K562 (cell line): ENCODE measurements around the gene TMEM208. TPM values are rescaled to one million over a fixed set of nuclear protein-coding genes. Genes with fewer than 3 reads are reported as not detected.
A peak's percentile ranks its signal among the peaks of the same experiment; 100 is the strongest.

Source experiments
- ATAC-seq: fragments of 200-7000 bp; cut with Tn5 transposase; 3 replicates; pipeline ENCODE4 v1.9.1; 2020; ENCODE audit warnings: moderate library complexity
- BruUV-seq: library from RNA; stranded (reverse); fragments of 400-500 nt; replicated peaks from 2 replicates; lab custom pipeline; 2021; lab: Mats Ljungman, UMichigan
- CTCF ChIA-PET: fragments of 300-600 bp; formaldehyde crosslinking; extraction: SDS; loops from one replicate; lab custom pipeline; 2021; ENCODE audit warnings: low intra/inter-chr PET ratio; lab: Yijun Ruan, JAX
- POLR2A ChIA-PET: fragments of 300-600, 350-650 bp; sonication (Branson Sonifier 250); formaldehyde crosslinking; extraction: SDS; loops from one replicate; lab custom pipeline; 2021; ENCODE audit warnings: antibody characterized with exemption, inconsistent platforms; lab: Yijun Ruan, JAX
- DNase-seq, 4 experiments: peaks; one replicate each; pipeline versions ENCODE4 v3.0.0 to v3.0.0-alpha.2; 2011 to 2018; ENCODE audit warnings: low spot score in 3 of 4, mixed read lengths in 3 of 4; ENCODE audit errors: extremely low read depth in 1 of 4
- FAIRE-seq: peaks from 2 replicates; lab custom pipeline; 2011; peaks lifted over from hg19 to GRCh38; lab: Jason Lieb, UNC
- H2AFZ ChIP-seq: 2 replicates; pipeline ENCODE4 v1.6.0; 2011; ENCODE audit warnings: low read depth, low read length, control low read depth, inconsistent platforms
- H3K27ac ChIP-seq: fragments of 200-600 bp; 3 replicates; pipeline ENCODE4 v1.8.0; 2011; ENCODE audit warnings: low read depth, mild to moderate bottlenecking, control low read depth, inconsistent platforms, low read length, moderate library complexity, mixed read lengths; ENCODE audit errors: extremely low read depth
- H3K27me3 ChIP-seq, 2 experiments: fragments of 300-600 bp in 1 of 2; 2 replicates in 1 of 2; 3 replicates in 1 of 2; pipeline versions ENCODE4 v1.6.0 to v1.8.0; 2011; ENCODE audit warnings: inconsistent platforms in 2 of 2, low read length in 2 of 2, mild to moderate bottlenecking in 1 of 2, mixed read lengths in 1 of 2, moderate library complexity in 1 of 2; ENCODE audit not compliant: control insufficient read depth in 2 of 2, insufficient read depth in 2 of 2
- H3K36me3 ChIP-seq: fragments of 300-600 bp; 3 replicates; pipeline ENCODE4 v1.8.0; 2011; ENCODE audit warnings: mild to moderate bottlenecking, low read length, inconsistent platforms; ENCODE audit not compliant: control insufficient read depth, insufficient read depth
- H3K4me1 ChIP-seq, 2 experiments: fragments of 200-600 bp in 1 of 2; replicated peaks in 1 of 2; 2 replicates in 1 of 2; 3 replicates in 1 of 2; pipeline versions ENCODE4 v1.5.1 to v1.8.0; 2011; ENCODE audit warnings: inconsistent platforms in 2 of 2, low read length in 2 of 2, mild to moderate bottlenecking in 1 of 2, mixed read lengths in 1 of 2, moderate library complexity in 1 of 2; ENCODE audit not compliant: control insufficient read depth in 2 of 2, insufficient read depth in 2 of 2
- H3K4me2 ChIP-seq: 2 replicates; pipeline ENCODE4 v1.6.1; 2011; ENCODE audit warnings: low read length, control low read depth, inconsistent platforms, mixed read lengths; ENCODE audit not compliant: insufficient read depth
- H3K4me3 ChIP-seq: fragments of 200-600 bp; sonication (generic), shearing (Covaris generic); 2 replicates; pipeline ENCODE4 v1.5.1; 2016; ENCODE audit warnings: control low read depth, inconsistent platforms
- H3K79me2 ChIP-seq: fragments of 200-600 bp; 3 replicates; pipeline ENCODE4 v1.8.0; 2011; ENCODE audit warnings: low read length, inconsistent platforms; ENCODE audit not compliant: control insufficient read depth, insufficient read depth
- H3K9ac ChIP-seq, 2 experiments: 2 replicates each; pipeline versions ENCODE4 v1.6.0 to v1.6.1; 2011; ENCODE audit warnings: low read depth in 2 of 2, low read length in 2 of 2, control low read depth in 1 of 2, inconsistent platforms in 1 of 2, mild to moderate bottlenecking in 1 of 2, mixed read lengths in 1 of 2; ENCODE audit not compliant: insufficient read depth in 1 of 2
- H3K9me1 ChIP-seq: one replicate; pipeline ENCODE4 v1.6.0; 2011; ENCODE audit warnings: inconsistent platforms, mild to moderate bottlenecking, low read length, moderate library complexity; ENCODE audit not compliant: control insufficient read depth, insufficient read depth
- H3K9me3 ChIP-seq: replicated peaks from 2 replicates; pipeline ENCODE4 v1.5.1; 2011; ENCODE audit warnings: low read depth, low read length, inconsistent platforms; ENCODE audit not compliant: control insufficient read depth, insufficient read depth
- H4K20me1 ChIP-seq: replicated peaks from 2 replicates; pipeline ENCODE4 v1.6.1; 2011; ENCODE audit warnings: low read length, inconsistent platforms, mixed read lengths; ENCODE audit not compliant: control insufficient read depth, insufficient read depth
- ARID1B ChIP-seq: fragments of 450-650 bp; IDR thresholded peaks from 2 replicates; pipeline ENCODE4 v1.6.1; 2016; ENCODE audit warnings: antibody characterized with exemption, mild to moderate bottlenecking, inconsistent platforms
- HDAC6 ChIP-seq: IDR thresholded peaks from 2 replicates; pipeline ENCODE4 v1.6.1; 2012; ENCODE audit warnings: low read depth, mild to moderate bottlenecking, control low read depth, inconsistent platforms, low read length, moderate library complexity
- JUN ChIP-seq, 2 experiments: sonication (generic) in 1 of 2; formaldehyde crosslinking in 1 of 2; IDR thresholded peaks; 2 replicates each; pipeline versions ENCODE4 v1.6.1 to v1.8.0; 2012 to 2022; ENCODE audit warnings: borderline replicate concordance in 2 of 2, mild to moderate bottlenecking in 2 of 2, improper control_type of control experiment in 1 of 2, low read depth in 1 of 2, low read length in 1 of 2, missing genetic modification reagents in 1 of 2
- JUND ChIP-seq, 2 experiments: IDR thresholded peaks; 2 replicates in 1 of 2; 3 replicates in 1 of 2; pipeline ENCODE4 v1.6.1; 2011; ENCODE audit warnings: borderline replicate concordance in 2 of 2, low read depth in 2 of 2, low read length in 2 of 2, improper control_type of control experiment in 1 of 2, missing biosample characterization in 1 of 2, missing genetic modification characterization in 1 of 2, missing genetic modification reagents in 1 of 2
- NELFE ChIP-seq: IDR thresholded peaks from 2 replicates; pipeline ENCODE4 v1.6.1; 2011; ENCODE audit warnings: mild to moderate bottlenecking; ENCODE audit not compliant: insufficient read depth, insufficient read length
- NFIC ChIP-seq: fragments of 450-650 bp; IDR thresholded peaks from 2 replicates; pipeline ENCODE4 v1.6.1; 2017; ENCODE audit warnings: mild to moderate bottlenecking, inconsistent platforms
- NRF1 ChIP-seq, 2 experiments: fragments of 450-650 bp; IDR thresholded peaks in 1 of 2; conservative IDR thresholded peaks in 1 of 2; 2 replicates each; pipeline ENCODE4 v1.6.1; 2014; ENCODE audit warnings: mild to moderate bottlenecking in 2 of 2
- SMARCA4 ChIP-seq: fragments of 450-650 bp; IDR thresholded peaks from 2 replicates; pipeline ENCODE4 v1.6.1; 2016
- SREBF2 ChIP-seq: sonication (generic); formaldehyde crosslinking; IDR thresholded peaks from 2 replicates; pipeline ENCODE4 v1.4.0; 2020; ENCODE audit warnings: mild to moderate bottlenecking, missing genetic modification reagents
- ZC3H11A ChIP-seq: IDR thresholded peaks from 2 replicates; pipeline ENCODE4 v1.6.1; 2012; ENCODE audit warnings: low read depth, low read length, improper control_type of control experiment
- ZNF282 ChIP-seq: sonication (generic); formaldehyde crosslinking; IDR thresholded peaks from 2 replicates; pipeline ENCODE4 v1.8.1; 2023; ENCODE audit warnings: missing genetic modification reagents
- ZNF644 ChIP-seq: fragments of 200-800 bp; sonication (Bioruptor generic); IDR thresholded peaks from 2 replicates; pipeline ENCODE4 v1.6.1; 2016; ENCODE audit warnings: low read depth, missing genetic modification characterization, missing compliant biosample characterization
- WGBS: fragments of 100-300 bp; shearing (Covaris generic); methylation state at CpG from one replicate; pipeline ENCODE4 v1.1.6; 2016; ENCODE audit warnings: low coverage, mixed read lengths; ENCODE audit not compliant: insufficient coverage; ENCODE audit errors: missing lambda C conversion rate; 5-methylcytosine and 5-hydroxymethylcytosine counted together
- in situ Hi-C: fragments of 300-500 bp; cut with MboI; formaldehyde crosslinking; loops from 4 replicates; pipeline ENCODE4 v1.15.0; 2018; ENCODE audit warnings: inconsistent platforms, mixed read lengths
- intact Hi-C: fragments of 100-400 bp; cut with micrococcal nuclease; formaldehyde crosslinking; loops from 2 replicates; pipeline ENCODE4 v1.14.2; 2022
- polyA plus RNA-seq, 8 experiments: library from polyadenylated mRNA; depleted of rRNA in 4 of 8; stranded (reverse) in 5 of 8; unstranded in 3 of 8; fragments of >200 nt; fragmentation: Nextera tagmentation in 2 of 8; fragmentation: Illumina TruSeq in 1 of 8; extraction: Ambion mirVana in 2 of 8; extraction: Trizol in 1 of 8; gene quantifications; 2 replicates each; pipeline versions ENCODE4 v1.2.1 to v1.2.3, GENCODE V29; 2011 to 2014; ENCODE audit warnings: inconsistent platforms in 1 of 8, missing spikeins in 1 of 8
- total RNA-seq, 7 experiments: library from RNA; depleted of rRNA in 6 of 7; stranded (reverse); fragments of >200 nt in 6 of 7; fragmentation: Illumina TruSeq in 2 of 7; extraction: Trizol in 2 of 7; gene quantifications; 2 replicates each; pipeline versions ENCODE4 v1.2.1 to v1.2.3, GENCODE V29; 2011 to 2021; ENCODE audit warnings: low replicate concordance in 1 of 7
- TF ChIP-seq, protein P1 (sequence below): IDR thresholded peaks from 3 replicates; pipeline ENCODE4 v1.6.1; 2011; ENCODE audit warnings: borderline replicate concordance, mild to moderate bottlenecking, moderate library complexity; ENCODE audit not compliant: insufficient read length; ENCODE audit errors: extremely low read depth
- TF ChIP-seq, protein P2 (sequence below), 2 experiments: fragments of 450-650 bp in 1 of 2; sonication (generic) in 1 of 2; formaldehyde crosslinking in 1 of 2; IDR thresholded peaks in 1 of 2; conservative IDR thresholded peaks in 1 of 2; 2 replicates each; pipeline versions ENCODE4 v1.6.1 to v1.8.1; 2016 to 2023; ENCODE audit warnings: mild to moderate bottlenecking in 2 of 2, moderate library complexity in 2 of 2, inconsistent platforms in 1 of 2, missing genetic modification reagents in 1 of 2
- TF ChIP-seq, protein P3 (sequence below): sonication (generic); formaldehyde crosslinking; IDR thresholded peaks from 2 replicates; pipeline ENCODE4 v1.9.0; 2022; ENCODE audit warnings: mild to moderate bottlenecking, missing genetic modification reagents

Gene TMEM208
- total and polyA plus RNA-seq, 9 of the 15 experiments (the other 6 are each of a cell fraction or from before 2014, with no cell fraction given): 31.8 to 239 (median 54.3) TPM

DNA sequence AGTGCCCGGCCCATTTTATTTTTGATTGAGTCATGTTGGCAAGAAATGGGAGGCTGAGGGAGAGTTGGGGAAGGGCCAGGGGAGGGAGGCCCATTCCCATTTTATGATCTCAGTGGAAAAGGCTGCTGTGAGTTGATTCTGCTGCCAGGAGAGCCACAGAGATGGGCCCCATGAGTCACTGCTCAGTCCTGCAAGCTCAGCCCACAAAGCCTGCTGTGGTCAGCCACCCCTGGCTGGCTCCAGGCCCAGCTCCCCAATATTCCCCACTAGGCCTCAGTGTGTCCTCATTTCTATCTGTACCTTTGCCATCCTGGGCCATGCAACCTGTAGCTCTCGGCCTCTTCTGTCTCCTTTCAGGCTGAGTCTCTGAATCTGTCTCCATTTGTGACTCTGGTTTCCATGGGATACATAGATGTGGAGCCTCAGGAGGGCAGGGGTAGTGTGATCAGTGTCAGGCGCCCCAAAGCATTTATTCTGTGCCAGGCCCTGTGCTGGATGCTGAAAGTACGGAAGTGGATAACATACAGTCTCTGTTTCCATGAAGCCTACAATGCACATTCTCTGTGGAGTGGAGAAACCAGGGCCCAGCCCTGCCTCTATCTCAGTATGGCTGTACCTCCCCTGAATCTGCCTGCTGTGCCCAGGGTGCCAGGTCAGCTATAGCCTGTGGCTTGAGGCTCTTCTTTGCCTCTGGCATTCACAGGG is 50.5 kb downstream of the TMEM208 start:
- in situ Hi-C loops (no loop called here), intact Hi-C loops (loop anchor here (5.0 kb wide), 1 partner anchor 40 kb away; no protein-coding TSS in a partner anchor)
- ATAC-seq (no peak), FAIRE-seq (peak; percentile 78), DNase-seq (peak; percentile 36 to 59 (median 43))
- H3K79me2 ChIP-seq: peaks cover 30% of the 10 kb centered on the region
- peak overlapping the region; percentile 83; the same call in 2 of the 3 replicates for H3K27ac ChIP-seq
- no peaks in the 10 kb centered on the region for H3K27me3 ChIP-seq
- H3K9ac ChIP-seq: peak overlapping the region; percentile 88 to 97; a peak in 3 of 4 replicates
- H3K36me3 ChIP-seq: peaks cover 35% of the 10 kb centered on the region; the same call in 2 of the 3 replicates
- peak overlapping the region; percentile 95 for H3K4me2 ChIP-seq
- no peak overlapping the region for H2AFZ ChIP-seq
- TSS peak; percentile 55 for BruUV-seq
- peak overlapping the region; percentile 74; the same call in 1 of the 2 replicates for H3K4me3 ChIP-seq
- CTCF ChIA-PET: interaction anchor here (1.0 to 2.3 kb wide), 3 partner anchors 16 to 330 kb away, joined by 4 to 18 read pairs (median 6); no protein-coding TSS in a partner anchor
- no peaks in the 10 kb centered on the region for H4K20me1 ChIP-seq
- H3K9me1 ChIP-seq: no peaks in the 10 kb centered on the region
- POLR2A ChIA-PET: interaction anchor here (1.7 kb wide), 1 partner anchor 50 kb away, joined by 4 read pairs; no protein-coding TSS in a partner anchor
- WGBS: 84% methylated on average over 4 of the region's 4 CpGs
- H3K4me1 ChIP-seq: peaks cover 22 to 38% of the 10 kb centered on the region in 2 experiments
- H3K9me3 ChIP-seq: no peaks in the 10 kb centered on the region
- TF ChIP-seq JUN (IDR thresholded peaks at IDR 0.05; ENCODE audit: borderline replicate concordance, low read depth, low read length) (peak; percentile 65; the same call in 1 of the 2 replicates), JUN (CRISPR knock-in tag; IDR thresholded peaks at IDR 0.05; ENCODE audit: borderline replicate concordance) (no peak), NRF1 (conservative IDR thresholded peaks at IDR 0.05 in 1 of 2, IDR thresholded peaks at IDR 0.05 in 1 of 2) (no peak), HDAC6 (no peak), ZC3H11A (no peak), SREBF2 (no peak), NFIC (peak; percentile 35; the same call in 1 of the 2 replicates), ZNF282 (CRISPR knock-in tag) (no peak), JUND (IDR thresholded peaks at IDR 0.05; ENCODE audit: borderline replicate concordance, low read depth, low read length) (peak; percentile 72; the same call in 1 of the 2 replicates), JUND (tag; IDR thresholded peaks at IDR 0.05; ENCODE audit: borderline replicate concordance, low read depth, low read length) (no peak), NELFE (no peak), ARID1B (peak; percentile 20; the same call in 1 of the 2 replicates), ZNF644 (tag) (no peak), SMARCA4 (peak; percentile 21; the same call in 1 of the 2 replicates)
- TF ChIP-seq, protein P1, sequence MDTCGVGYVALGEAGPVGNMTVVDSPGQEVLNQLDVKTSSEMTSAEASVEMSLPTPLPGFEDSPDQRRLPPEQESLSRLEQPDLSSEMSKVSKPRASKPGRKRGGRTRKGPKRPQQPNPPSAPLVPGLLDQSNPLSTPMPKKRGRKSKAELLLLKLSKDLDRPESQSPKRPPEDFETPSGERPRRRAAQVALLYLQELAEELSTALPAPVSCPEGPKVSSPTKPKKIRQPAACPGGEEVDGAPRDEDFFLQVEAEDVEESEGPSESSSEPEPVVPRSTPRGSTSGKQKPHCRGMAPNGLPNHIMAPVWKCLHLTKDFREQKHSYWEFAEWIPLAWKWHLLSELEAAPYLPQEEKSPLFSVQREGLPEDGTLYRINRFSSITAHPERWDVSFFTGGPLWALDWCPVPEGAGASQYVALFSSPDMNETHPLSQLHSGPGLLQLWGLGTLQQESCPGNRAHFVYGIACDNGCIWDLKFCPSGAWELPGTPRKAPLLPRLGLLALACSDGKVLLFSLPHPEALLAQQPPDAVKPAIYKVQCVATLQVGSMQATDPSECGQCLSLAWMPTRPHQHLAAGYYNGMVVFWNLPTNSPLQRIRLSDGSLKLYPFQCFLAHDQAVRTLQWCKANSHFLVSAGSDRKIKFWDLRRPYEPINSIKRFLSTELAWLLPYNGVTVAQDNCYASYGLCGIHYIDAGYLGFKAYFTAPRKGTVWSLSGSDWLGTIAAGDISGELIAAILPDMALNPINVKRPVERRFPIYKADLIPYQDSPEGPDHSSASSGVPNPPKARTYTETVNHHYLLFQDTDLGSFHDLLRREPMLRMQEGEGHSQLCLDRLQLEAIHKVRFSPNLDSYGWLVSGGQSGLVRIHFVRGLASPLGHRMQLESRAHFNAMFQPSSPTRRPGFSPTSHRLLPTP: no peak
- TF ChIP-seq, protein P2, sequence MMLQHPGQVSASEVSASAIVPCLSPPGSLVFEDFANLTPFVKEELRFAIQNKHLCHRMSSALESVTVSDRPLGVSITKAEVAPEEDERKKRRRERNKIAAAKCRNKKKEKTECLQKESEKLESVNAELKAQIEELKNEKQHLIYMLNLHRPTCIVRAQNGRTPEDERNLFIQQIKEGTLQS (IDR thresholded peaks at IDR 0.05): peak; percentile 42; the same call in 1 of the 2 replicates
- TF ChIP-seq, protein P2 (CRISPR knock-in tag; conservative IDR thresholded peaks at IDR 0.05): no peak
- TF ChIP-seq, protein P3, sequence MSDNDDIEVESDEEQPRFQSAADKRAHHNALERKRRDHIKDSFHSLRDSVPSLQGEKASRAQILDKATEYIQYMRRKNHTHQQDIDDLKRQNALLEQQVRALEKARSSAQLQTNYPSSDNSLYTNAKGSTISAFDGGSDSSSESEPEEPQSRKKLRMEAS: peak; percentile 31; the same call in 1 of the 2 replicates
